ENCODE measurements around the gene SQOR.

SQOR gene

GRCh38 chr15:45648521-45649200 is 13.8 kb downstream of the SQOR start:
- TF ChIP-seq FOXM1 (IDR thresholded peaks at IDR 0.05; ENCODE audit: borderline replicate concordance, low read depth), result no peak
- TF ChIP-seq USF1 (IDR thresholded peaks at IDR 0.05), result 0 out of 2 replicates have a peak, but pooled peaks have one; percentile 37

- no peak for TF ChIP-seq TCF12 (IDR thresholded peaks at IDR 0.05; ENCODE audit: low read depth)
- no peak for TF ChIP-seq MAX (IDR thresholded peaks at IDR 0.05)
- no peak for TF ChIP-seq CEBPB (IDR thresholded peaks at IDR 0.05)
- no peak for TF ChIP-seq REST (IDR thresholded peaks at IDR 0.05; ENCODE audit: low read depth)
- no peak for TF ChIP-seq TAF1 (IDR thresholded peaks at IDR 0.05; ENCODE audit: low read depth)
- no peak for TF ChIP-seq YY1 (IDR thresholded peaks at IDR 0.05; ENCODE audit: low read depth)
- TF ChIP-seq CREB1 (IDR thresholded peaks at IDR 0.05; ENCODE audit: low read depth), result no peak
- no peak for TF ChIP-seq TEAD4 (IDR thresholded peaks at IDR 0.05)
- no peak for TF ChIP-seq EP300 (IDR thresholded peaks at IDR 0.05; ENCODE audit: borderline replicate concordance)
- no peak for TF ChIP-seq EGR1 (IDR thresholded peaks at IDR 0.05)
- no peak for TF ChIP-seq USF1 (IDR thresholded peaks at IDR 0.05)
- TF ChIP-seq RAD21 (IDR thresholded peaks at IDR 0.05; ENCODE audit: low read depth), result no peak
- TF ChIP-seq ZBTB7A (IDR thresholded peaks at IDR 0.05; ENCODE audit: low read depth), result no peak
- TF ChIP-seq FOXM1 (IDR thresholded peaks at IDR 0.05; ENCODE audit: borderline replicate concordance, low read depth), result no peak
- TF ChIP-seq NFIC (IDR thresholded peaks at IDR 0.05), result no peak
These were observed 16.2 kb downstream of the SQOR start for GRCh38 chr15:45650889-45651525.

- TF ChIP-seq CEBPB (IDR thresholded peaks at IDR 0.05), result no peak
- TF ChIP-seq EGR1 (IDR thresholded peaks at IDR 0.05), result no peak
- TF ChIP-seq FOXM1 (IDR thresholded peaks at IDR 0.05; ENCODE audit: borderline replicate concordance, low read depth), result no peak
- no peak for TF ChIP-seq TCF12 (IDR thresholded peaks at IDR 0.05; ENCODE audit: low read depth)
- TF ChIP-seq USF1 (IDR thresholded peaks at IDR 0.05), result no peak
- no peak for TF ChIP-seq CREB1 (IDR thresholded peaks at IDR 0.05; ENCODE audit: low read depth)
- TF ChIP-seq YY1 (IDR thresholded peaks at IDR 0.05; ENCODE audit: low read depth), result no peak
These were observed 19.0 kb downstream of the SQOR start for GRCh38 chr15:45653702-45654424.

GRCh38 chr15:45654749-45655148 is 19.9 kb downstream of the SQOR start:
- TF ChIP-seq ZBTB7A (IDR thresholded peaks at IDR 0.05; ENCODE audit: low read depth) (no peak), TEAD4 (IDR thresholded peaks at IDR 0.05) (no peak), REST (IDR thresholded peaks at IDR 0.05; ENCODE audit: low read depth) (no peak), TAF1 (IDR thresholded peaks at IDR 0.05; ENCODE audit: low read depth) (no peak), TCF12 (IDR thresholded peaks at IDR 0.05; ENCODE audit: low read depth) (no peak), FOXM1 (IDR thresholded peaks at IDR 0.05; ENCODE audit: borderline replicate concordance, low read depth) (no peak), RAD21 (IDR thresholded peaks at IDR 0.05; ENCODE audit: low read depth) (no peak), YY1 (IDR thresholded peaks at IDR 0.05; ENCODE audit: low read depth) (no peak), EP300 (IDR thresholded peaks at IDR 0.05; ENCODE audit: borderline replicate concordance) (no peak)

GRCh38 chr15:45657254-45657653 is 22.4 kb downstream of the SQOR start:
- TF ChIP-seq NFIC (IDR thresholded peaks at IDR 0.05) (no peak), TEAD4 (IDR thresholded peaks at IDR 0.05) (no peak), EP300 (IDR thresholded peaks at IDR 0.05; ENCODE audit: borderline replicate concordance) (no peak), CREB1 (IDR thresholded peaks at IDR 0.05; ENCODE audit: low read depth) (no peak), YY1 (IDR thresholded peaks at IDR 0.05; ENCODE audit: low read depth) (no peak), TCF12 (IDR thresholded peaks at IDR 0.05; ENCODE audit: low read depth) (no peak), USF1 (IDR thresholded peaks at IDR 0.05) (no peak), EGR1 (IDR thresholded peaks at IDR 0.05) (no peak), REST (IDR thresholded peaks at IDR 0.05; ENCODE audit: low read depth) (no peak)

All from Ishikawa (cell line).